ENCODE measurements around the gene SAP25. TPM values are rescaled to one million over a fixed set of nuclear protein-coding genes. Genes with fewer than 3 reads are reported as not detected.

SAP25 gene
- total and polyA plus RNA-seq, 2 of the 4 experiments (the other 2 are of a cell fraction), result 1.8 TPM; not detected in 1

DNA sequence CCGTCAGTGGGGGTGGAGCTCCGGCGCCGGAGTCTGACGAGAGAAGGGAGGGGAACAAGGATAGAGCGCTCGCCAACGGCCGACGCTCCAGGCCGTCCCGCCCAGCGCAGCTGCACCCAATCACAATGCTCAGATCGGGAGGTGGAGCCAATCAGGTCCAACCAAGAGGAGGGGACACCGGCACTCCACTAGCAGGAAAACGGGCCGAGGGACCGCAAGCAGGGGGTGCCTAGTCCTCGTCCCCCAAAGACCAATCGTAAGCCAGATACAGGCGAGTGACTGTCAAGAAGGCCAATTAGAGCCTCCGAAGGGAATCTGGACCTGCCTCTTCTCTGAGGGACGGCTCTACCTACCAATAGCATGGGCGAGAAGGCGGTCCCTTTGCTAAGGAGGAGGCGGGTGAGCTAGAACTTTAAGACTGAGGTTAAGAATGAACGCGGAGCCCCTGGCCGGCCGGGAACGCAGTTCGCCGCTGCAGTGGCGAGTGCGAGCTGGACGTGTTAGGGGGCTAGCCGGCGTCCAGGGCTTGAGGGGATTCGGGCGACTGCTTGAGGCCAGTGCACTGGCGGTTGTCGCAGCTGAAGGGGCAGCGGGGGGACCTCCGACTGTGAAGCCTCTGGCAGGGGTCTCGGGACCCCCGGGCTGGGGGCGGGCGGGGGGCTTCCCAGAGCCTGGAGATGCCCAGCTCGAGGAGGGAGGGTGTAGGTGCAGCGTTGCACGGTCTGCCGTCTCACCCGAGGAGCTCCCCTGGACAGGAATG, 12.7 kb upstream of the SAP25 start, which contains the start of gene FBXO24:
Gene FBXO24 (plus strand): TSS at position 63 of the 760 bp plus-strand sequence. CDS start 298 bp downstream, at position 361.
- peak within 1 kb of the TSS; percentile 96 for H2AFZ ChIP-seq (replicated peaks; ENCODE audit: low read length, poor library complexity)
- H3K4me2 ChIP-seq (ENCODE audit: low read depth, low read length), result peak within 1 kb of the TSS; percentile 99
- peaks cover 26% of the 10 kb centered on the region for H4K20me1 ChIP-seq (ENCODE audit: insufficient read depth, low read length)
- ChIA-PET POLR2A (ENCODE audit: unreplicated experiment) (interaction anchor here (0.6 to 1.4 kb wide), 4 partner anchors 16 to 158 kb away, joined by 3 to 5 read pairs (median 4); partner anchors contain the start of genes MOSPD3, PCOLCE and ZCWPW1), CTCF (interaction anchor here (0.9 to 1.6 kb wide), 3 partner anchors 11 to 20 kb away, joined by 3 to 4 read pairs (median 3); partner anchors contain the start of gene PCOLCE)
- WGBS, 2 experiments (ENCODE audit: extremely low coverage in 2 of 2, insufficient read length in 1 of 2), result 0% methylated on average over 20 of the region's 53 CpGs; no CpG with 5 or more reads in 1 of the 2 experiments
- in situ Hi-C loops (cut with MboI; ENCODE audit: low sequenced_read_pairs) (loop anchor here (25.0 kb wide), 1 partner anchor 276 kb away; the partner anchor contains the start of genes SLC12A9 and TRIP6), dilution Hi-C loops (cut with HindIII; ENCODE audit: low sequenced_read_pairs, unreplicated experiment) (no loop called here), intact Hi-C loops (cut with micrococcal nuclease) (loop anchor here (1.0 to 10.0 kb wide), 3 partner anchors 16 to 248 kb away; partner anchors contain the start of genes GNB2 and PCOLCE)
- H3K4me1 ChIP-seq (ENCODE audit: control insufficient read depth, insufficient read depth, low read length), result peaks cover 17% of the 10 kb centered on the region
- peak; percentile 86 for ATAC-seq (ENCODE audit: low read depth)
- BruUV-seq (replicated peaks), result no TSS peak
- H2BK15ac ChIP-seq (ENCODE audit: low read depth, low read length), result peak within 1 kb of the TSS; percentile 36; the same call in 1 of the 3 replicates
- H2BK120ac ChIP-seq (ENCODE audit: low read depth, low read length), result peak within 1 kb of the TSS; percentile 51
- DNase-seq, result peak; percentile 100
- H3K9me1 ChIP-seq (ENCODE audit: insufficient read depth, low read length), result no peaks in the 10 kb centered on the region
- H3K56ac ChIP-seq (ENCODE audit: extremely low read depth, insufficient read depth, low read length), result peak within 1 kb of the TSS; percentile 80
- peak within 1 kb of the TSS; percentile 95 for H3K4ac ChIP-seq (ENCODE audit: low read depth, low read length)
- H3K18ac ChIP-seq (ENCODE audit: low read depth, low read length), result peak within 1 kb of the TSS; percentile 53; the same call in 1 of the 2 replicates
- peak within 1 kb of the TSS; percentile 92 for H3K23ac ChIP-seq (ENCODE audit: low read depth, low read length)
- H3K27me3 ChIP-seq (ENCODE audit: control insufficient read depth, insufficient read depth, low read length), result no peaks in the 10 kb centered on the region
- peak within 1 kb of the TSS; percentile 72 for H3K4me3 ChIP-seq (ENCODE audit: insufficient read depth, low read depth, low read length)
- H3K14ac ChIP-seq (replicated peaks; ENCODE audit: low read depth, low read length), result peak within 1 kb of the TSS; percentile 59
- no peaks in the 10 kb centered on the region for H3K9me3 ChIP-seq (ENCODE audit: control insufficient read depth, insufficient read depth, low read length)
- H2AK9ac ChIP-seq (replicated peaks; ENCODE audit: low read depth, low read length, poor library complexity), result peak within 1 kb of the TSS; percentile 96
- H3K79me1 ChIP-seq (ENCODE audit: low read depth in 1 of 2, low read length in 2 of 2), result peaks cover 6 to 44% of the 10 kb centered on the region in 2 experiments; a peak in 3 of 4 replicates
- peak within 1 kb of the TSS; percentile 96 for H3K9ac ChIP-seq (ENCODE audit: low read depth, low read length)
- peak within 1 kb of the TSS; percentile 90 for H3K27ac ChIP-seq (ENCODE audit: insufficient read depth, low read length)
- no peak within 1 kb of the TSS for H2BK20ac ChIP-seq (ENCODE audit: low read depth, low read length)
- peaks cover 12% of the 10 kb centered on the region for H3K36me3 ChIP-seq (ENCODE audit: control insufficient read depth, insufficient read depth, low read length)
- peak within 1 kb of the TSS; percentile 58 for H4K91ac ChIP-seq (ENCODE audit: insufficient read depth, low read depth, low read length)
- peak within 1 kb of the TSS; percentile 83 for H2BK5ac ChIP-seq (ENCODE audit: low read depth, low read length, poor library complexity, severe bottlenecking)
- peak within 1 kb of the TSS; percentile 81 for H4K5ac ChIP-seq (ENCODE audit: low read depth, low read length)
- peak within 1 kb of the TSS; percentile 98 for H2AK5ac ChIP-seq (ENCODE audit: low read depth, low read length)
- H4K8ac ChIP-seq (ENCODE audit: low read depth in 2 of 2, low read length in 2 of 2), result peak within 1 kb of the TSS; percentile 91 to 92
- no peak for TF ChIP-seq MXI1 (IDR thresholded peaks at IDR 0.05; ENCODE audit: borderline replicate concordance, low read depth, low read length)
- TF ChIP-seq RAD21 (IDR thresholded peaks at IDR 0.05; ENCODE audit: low read length), result no peak
- peak; percentile 83; the same call in 1 of the 2 replicates for TF ChIP-seq MAZ (IDR thresholded peaks at IDR 0.05; ENCODE audit: borderline replicate concordance, low read depth, low read length)
- no peak for TF ChIP-seq CEBPB (IDR thresholded peaks at IDR 0.05; ENCODE audit: low read depth, low read length)
- TF ChIP-seq, protein P1, sequence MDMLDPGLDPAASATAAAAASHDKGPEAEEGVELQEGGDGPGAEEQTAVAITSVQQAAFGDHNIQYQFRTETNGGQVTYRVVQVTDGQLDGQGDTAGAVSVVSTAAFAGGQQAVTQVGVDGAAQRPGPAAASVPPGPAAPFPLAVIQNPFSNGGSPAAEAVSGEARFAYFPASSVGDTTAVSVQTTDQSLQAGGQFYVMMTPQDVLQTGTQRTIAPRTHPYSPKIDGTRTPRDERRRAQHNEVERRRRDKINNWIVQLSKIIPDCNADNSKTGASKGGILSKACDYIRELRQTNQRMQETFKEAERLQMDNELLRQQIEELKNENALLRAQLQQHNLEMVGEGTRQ (IDR thresholded peaks at IDR 0.05; ENCODE audit: low read depth, low read length), result no peak
- TF ChIP-seq RFX5 (IDR thresholded peaks at IDR 0.05; ENCODE audit: low read depth, low read length), result peak; percentile 60
- no peak for TF ChIP-seq SMC3 (IDR thresholded peaks at IDR 0.05; ENCODE audit: low read depth, low read length)
- TF ChIP-seq RCOR1 (IDR thresholded peaks at IDR 0.05; ENCODE audit: insufficient replicate concordance, low read length), result no peak
- TF ChIP-seq POLR2A (IDR thresholded peaks at IDR 0.05; ENCODE audit: low read depth, low read length), result no peak
- TF ChIP-seq NFE2L2 (IDR thresholded peaks at IDR 0.05; ENCODE audit: low read depth, low read length), result no peak
- peak; percentile 60; the same call in 1 of the 2 replicates for TF ChIP-seq BHLHE40 (IDR thresholded peaks at IDR 0.05; ENCODE audit: low read depth, low read length)
- TF ChIP-seq FOS (IDR thresholded peaks at IDR 0.05; ENCODE audit: low read depth, low read length), result peak; percentile 89; the same call in 1 of the 2 replicates
- no peak for TF ChIP-seq MAFK (IDR thresholded peaks at IDR 0.05; ENCODE audit: low read depth, low read length)
- TF ChIP-seq, protein P2, sequence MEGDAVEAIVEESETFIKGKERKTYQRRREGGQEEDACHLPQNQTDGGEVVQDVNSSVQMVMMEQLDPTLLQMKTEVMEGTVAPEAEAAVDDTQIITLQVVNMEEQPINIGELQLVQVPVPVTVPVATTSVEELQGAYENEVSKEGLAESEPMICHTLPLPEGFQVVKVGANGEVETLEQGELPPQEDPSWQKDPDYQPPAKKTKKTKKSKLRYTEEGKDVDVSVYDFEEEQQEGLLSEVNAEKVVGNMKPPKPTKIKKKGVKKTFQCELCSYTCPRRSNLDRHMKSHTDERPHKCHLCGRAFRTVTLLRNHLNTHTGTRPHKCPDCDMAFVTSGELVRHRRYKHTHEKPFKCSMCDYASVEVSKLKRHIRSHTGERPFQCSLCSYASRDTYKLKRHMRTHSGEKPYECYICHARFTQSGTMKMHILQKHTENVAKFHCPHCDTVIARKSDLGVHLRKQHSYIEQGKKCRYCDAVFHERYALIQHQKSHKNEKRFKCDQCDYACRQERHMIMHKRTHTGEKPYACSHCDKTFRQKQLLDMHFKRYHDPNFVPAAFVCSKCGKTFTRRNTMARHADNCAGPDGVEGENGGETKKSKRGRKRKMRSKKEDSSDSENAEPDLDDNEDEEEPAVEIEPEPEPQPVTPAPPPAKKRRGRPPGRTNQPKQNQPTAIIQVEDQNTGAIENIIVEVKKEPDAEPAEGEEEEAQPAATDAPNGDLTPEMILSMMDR (conservative IDR thresholded peaks at IDR 0.05; ENCODE audit: low read depth, low read length), result 0 out of 2 replicates have a peak, but pooled peaks have one; percentile 7
- TF ChIP-seq CHD1 (IDR thresholded peaks at IDR 0.05; ENCODE audit: low read depth, low read length), result no peak
